ENCODE measurements around the gene CHST11. TPM values are rescaled to one million over a fixed set of nuclear protein-coding genes. Genes with fewer than 3 reads are reported as not detected.

Gene CHST11
- total and polyA plus RNA-seq, 4 donors: 0.57 to 11.1 (median 3.7) TPM

GRCh38 chr12:104707194-104707593, 250.4 kb downstream of the CHST11 start:
- TF ChIP-seq FOXA2 (IDR thresholded peaks at IDR 0.05) (no peak), NR2F2 (IDR thresholded peaks at IDR 0.05) (no peak), HNF4G (IDR thresholded peaks at IDR 0.05) (no peak), ATF3 (IDR thresholded peaks at IDR 0.05) (no peak), CTCF (IDR thresholded peaks at IDR 0.05; ENCODE audit: low read depth, low read length, missing input control) (no peak), GABPA (IDR thresholded peaks at IDR 0.05 in 1 of 2, conservative IDR thresholded peaks at IDR 0.05 in 1 of 2) (no peak), RAD21 (IDR thresholded peaks at IDR 0.05) (no peak)
- Histone ChIP-seq H3K27me3 (ENCODE audit: control insufficient read depth in 4 of 4, insufficient read depth in 4 of 4, low read length in 3 of 4) (no peaks in the 10 kb centered on the region), H3K9ac (ENCODE audit: low read depth in 1 of 2, low read length in 2 of 2) (no peak overlapping the region), H3K27ac (ENCODE audit: low read depth in 1 of 2, low read length in 2 of 2) (no peak overlapping the region), H3K4me1 (ENCODE audit: control insufficient read depth in 4 of 4, insufficient read depth in 4 of 4, low read length in 3 of 4) (peaks cover 0 to 7% (median 3%) of the 10 kb centered on the region in 4 donors), H3K4me3 (ENCODE audit: low read depth in 1 of 3, low read length in 3 of 3) (no peak overlapping the region), H3K36me3 (ENCODE audit: control insufficient read depth in 4 of 4, insufficient read depth in 3 of 4, low read depth in 1 of 4, low read length in 3 of 4) (no peaks in the 10 kb centered on the region), H3K9me3 (ENCODE audit: control insufficient read depth in 4 of 4, low read length in 3 of 4) (no peaks in the 10 kb centered on the region)
- no peak for DNase-seq (ENCODE audit: low spot score)
- 74% methylated on average over 5 of the region's 5 CpGs for WGBS

GRCh38 chr12:104707794-104708558, 251.2 kb downstream of the CHST11 start:
- no peak for TF ChIP-seq SP1 (IDR thresholded peaks at IDR 0.05)
- TF ChIP-seq JUND (IDR thresholded peaks at IDR 0.05): no peak
- TF ChIP-seq FOXA1 (IDR thresholded peaks at IDR 0.05): no peak
- no peak for TF ChIP-seq YY1 (IDR thresholded peaks at IDR 0.05)
- TF ChIP-seq MAX (IDR thresholded peaks at IDR 0.05): no peak
- DNase-seq (ENCODE audit: low spot score): no peak
- peaks cover 0 to 7% (median 3%) of the 10 kb centered on the region in 4 donors for H3K4me1 ChIP-seq (ENCODE audit: control insufficient read depth in 4 of 4, insufficient read depth in 4 of 4, low read length in 3 of 4)
- no peaks in the 10 kb centered on the region for H3K9me3 ChIP-seq (ENCODE audit: control insufficient read depth in 4 of 4, low read length in 3 of 4)
- H3K9ac ChIP-seq (ENCODE audit: low read depth in 1 of 2, low read length in 2 of 2): no peak overlapping the region
- WGBS: 91% methylated on average over 9 of the region's 9 CpGs
- H3K36me3 ChIP-seq (ENCODE audit: control insufficient read depth in 4 of 4, insufficient read depth in 3 of 4, low read depth in 1 of 4, low read length in 3 of 4): no peaks in the 10 kb centered on the region
- no peak overlapping the region for H3K27ac ChIP-seq (ENCODE audit: low read depth in 1 of 2, low read length in 2 of 2)
- H3K27me3 ChIP-seq (ENCODE audit: control insufficient read depth in 4 of 4, insufficient read depth in 4 of 4, low read length in 3 of 4): no peaks in the 10 kb centered on the region
- no peak overlapping the region for H3K4me3 ChIP-seq (ENCODE audit: low read depth in 1 of 3, low read length in 3 of 3)

- 84% methylated on average over 7 of the region's 7 CpGs for WGBS
- DNase-seq (ENCODE audit: low spot score): no peak
- no peak overlapping the region for H3K27ac ChIP-seq (ENCODE audit: low read depth in 1 of 2, low read length in 2 of 2)
- H3K9ac ChIP-seq (ENCODE audit: low read depth in 1 of 2, low read length in 2 of 2): no peak overlapping the region
- H3K36me3 ChIP-seq (ENCODE audit: control insufficient read depth in 4 of 4, insufficient read depth in 3 of 4, low read depth in 1 of 4, low read length in 3 of 4): no peaks in the 10 kb centered on the region
- no peaks in the 10 kb centered on the region for H3K9me3 ChIP-seq (ENCODE audit: control insufficient read depth in 4 of 4, low read length in 3 of 4)
- H3K27me3 ChIP-seq (ENCODE audit: control insufficient read depth in 4 of 4, insufficient read depth in 4 of 4, low read length in 3 of 4): no peaks in the 10 kb centered on the region
- no peak for TF ChIP-seq MAX (IDR thresholded peaks at IDR 0.05)
- TF ChIP-seq GABPA (IDR thresholded peaks at IDR 0.05 in 1 of 2, conservative IDR thresholded peaks at IDR 0.05 in 1 of 2): no peak
- no peak for TF ChIP-seq ATF3 (IDR thresholded peaks at IDR 0.05)
- peaks cover 0 to 7% (median 3%) of the 10 kb centered on the region in 4 donors for H3K4me1 ChIP-seq (ENCODE audit: control insufficient read depth in 4 of 4, insufficient read depth in 4 of 4, low read length in 3 of 4)
- no peak overlapping the region for H3K4me3 ChIP-seq (ENCODE audit: low read depth in 1 of 3, low read length in 3 of 3)
These were observed 252.1 kb downstream of the CHST11 start for GRCh38 chr12:104708891-104709290.

Measured in liver (tissue), 9 donors.